C4-2B (cell line): ENCODE results near the gene ALDH7A1.

Source experiments
- ZFX ChIP-seq: fragments of 450-650 bp; IDR thresholded peaks from 2 replicates; pipeline ENCODE4 v1.6.1; 2017
- TF ChIP-seq, protein P1 (sequence below): fragments of 450-650 bp; conservative IDR thresholded peaks from 2 replicates; pipeline ENCODE4 v1.5.1; 2017; ENCODE audit warnings: mild to moderate bottlenecking

DNA sequence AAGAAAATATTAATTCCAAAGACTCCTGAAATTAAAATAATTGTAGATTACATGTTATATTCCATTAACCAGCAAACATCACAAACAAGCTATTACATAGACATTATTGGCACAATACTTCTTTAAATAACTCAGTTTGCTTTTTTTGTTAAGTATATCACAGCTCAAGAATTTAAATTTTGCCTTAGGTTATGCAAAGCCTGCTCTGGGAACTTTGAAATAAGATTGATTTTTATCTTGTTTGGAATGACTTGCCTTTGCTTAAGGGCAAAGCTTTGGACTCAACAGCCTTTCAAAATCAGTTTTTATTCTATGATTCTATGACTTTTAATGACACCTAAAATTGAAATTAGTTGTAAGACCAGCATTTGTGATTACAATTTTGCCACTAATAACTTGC, 78.2 kb downstream of the ALDH7A1 start:
- TF ChIP-seq, protein P1, sequence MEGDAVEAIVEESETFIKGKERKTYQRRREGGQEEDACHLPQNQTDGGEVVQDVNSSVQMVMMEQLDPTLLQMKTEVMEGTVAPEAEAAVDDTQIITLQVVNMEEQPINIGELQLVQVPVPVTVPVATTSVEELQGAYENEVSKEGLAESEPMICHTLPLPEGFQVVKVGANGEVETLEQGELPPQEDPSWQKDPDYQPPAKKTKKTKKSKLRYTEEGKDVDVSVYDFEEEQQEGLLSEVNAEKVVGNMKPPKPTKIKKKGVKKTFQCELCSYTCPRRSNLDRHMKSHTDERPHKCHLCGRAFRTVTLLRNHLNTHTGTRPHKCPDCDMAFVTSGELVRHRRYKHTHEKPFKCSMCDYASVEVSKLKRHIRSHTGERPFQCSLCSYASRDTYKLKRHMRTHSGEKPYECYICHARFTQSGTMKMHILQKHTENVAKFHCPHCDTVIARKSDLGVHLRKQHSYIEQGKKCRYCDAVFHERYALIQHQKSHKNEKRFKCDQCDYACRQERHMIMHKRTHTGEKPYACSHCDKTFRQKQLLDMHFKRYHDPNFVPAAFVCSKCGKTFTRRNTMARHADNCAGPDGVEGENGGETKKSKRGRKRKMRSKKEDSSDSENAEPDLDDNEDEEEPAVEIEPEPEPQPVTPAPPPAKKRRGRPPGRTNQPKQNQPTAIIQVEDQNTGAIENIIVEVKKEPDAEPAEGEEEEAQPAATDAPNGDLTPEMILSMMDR, result no peak
- no peak for TF ChIP-seq ZFX
